Measurements from ENCODE around the gene C1QTNF1.
A peak's percentile ranks its signal among the peaks of the same experiment; 100 is the strongest.

The C1QTNF1 gene

GRCh38 chr17:79036181-79036580, 12.2 kb downstream of the C1QTNF1 start:
- FAIRE-seq (no peak), DNase-seq (ENCODE audit: insufficient read length, low spot score) (no peak)

- DNase-seq (ENCODE audit: insufficient read length, low spot score) = no peak
- no peak for FAIRE-seq
Measured at GRCh38 chr17:79036596-79036995, 12.6 kb downstream of the C1QTNF1 start.

- DNase-seq (ENCODE audit: insufficient read length, low spot score) (no peak), FAIRE-seq (no peak)
Measured at GRCh38 chr17:79038545-79039135, 14.7 kb downstream of the C1QTNF1 start.

- DNase-seq (ENCODE audit: insufficient read length, low spot score) (no peak), FAIRE-seq (no peak)
Measured at GRCh38 chr17:79039171-79039570, 15.2 kb downstream of the C1QTNF1 start.

- no peak for FAIRE-seq
Measured at GRCh38 chr17:79039886-79040285, 15.9 kb downstream of the C1QTNF1 start.

GRCh38 chr17:79041041-79041570, 17.1 kb downstream of the C1QTNF1 start:
- no peak for FAIRE-seq
- DNase-seq (ENCODE audit: insufficient read length, low spot score) = no peak

More at GRCh38 chr17:79039886-79040285, 15.9 kb downstream of the C1QTNF1 start:
- DNase-seq (ENCODE audit: insufficient read length, low spot score) = no peak

GRCh38 chr17:79041723-79042420, 17.9 kb downstream of the C1QTNF1 start:
- no peak for DNase-seq (ENCODE audit: insufficient read length, low spot score)
- no peak for FAIRE-seq

- FAIRE-seq (no peak), DNase-seq (ENCODE audit: insufficient read length, low spot score) (no peak)
Measured at GRCh38 chr17:79042421-79043190, 18.6 kb downstream of the C1QTNF1 start.

DNA sequence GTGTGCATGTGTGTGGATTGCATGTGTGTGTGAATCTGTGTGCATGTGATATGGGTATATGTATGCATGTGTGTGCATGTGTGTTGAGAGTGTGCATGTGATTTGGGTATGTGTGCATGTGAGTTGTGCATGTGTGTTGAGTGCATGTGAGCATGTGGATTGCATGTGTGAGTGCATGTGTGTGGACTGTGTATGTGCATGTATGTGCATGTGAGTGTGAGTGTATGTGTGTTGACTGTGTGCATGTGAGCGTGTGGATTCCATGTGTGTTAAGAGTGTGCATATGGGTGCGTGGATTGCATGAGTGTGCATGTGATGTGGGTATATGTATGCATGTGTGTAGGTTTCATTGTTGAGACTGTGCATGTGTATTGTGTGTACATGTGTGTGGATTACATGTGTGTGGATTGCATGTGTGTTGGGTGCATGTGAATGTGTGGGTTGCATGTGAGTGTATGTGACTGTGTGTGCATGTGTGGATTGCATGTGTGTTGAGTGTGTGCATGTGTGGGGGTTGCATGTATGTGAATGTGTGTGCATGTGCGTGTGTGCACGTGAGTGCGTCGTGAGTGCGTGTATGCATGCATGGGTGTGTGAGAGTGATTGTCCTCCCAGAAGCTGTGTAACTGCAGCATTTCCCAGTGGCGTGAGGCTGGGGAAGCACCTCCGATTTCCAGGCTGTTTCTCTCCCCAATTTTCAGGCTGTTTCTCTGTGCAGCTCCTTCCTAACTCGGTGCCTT, 19.4 kb downstream of the C1QTNF1 start:
- no peak for FAIRE-seq

DNA sequence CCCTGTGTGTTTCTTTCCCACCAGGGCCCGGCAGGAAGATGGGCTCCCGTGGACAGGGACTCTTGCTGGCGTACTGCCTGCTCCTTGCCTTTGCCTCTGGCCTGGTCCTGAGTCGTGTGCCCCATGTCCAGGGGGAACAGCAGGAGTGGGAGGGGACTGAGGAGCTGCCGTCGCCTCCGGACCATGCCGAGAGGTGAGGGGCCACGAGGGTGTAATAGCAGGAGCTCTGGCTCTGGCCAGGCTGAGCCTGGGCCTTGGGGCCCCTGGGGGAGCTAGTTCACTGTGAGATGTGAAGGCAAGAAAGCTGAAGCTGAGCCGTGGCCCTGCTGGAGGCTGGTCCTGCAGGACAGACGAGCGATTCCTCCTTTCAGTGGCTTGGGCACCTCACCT, 20.0 kb downstream of the C1QTNF1 start:
- DNase-seq (ENCODE audit: insufficient read length, low spot score) = no peak
- FAIRE-seq = no peak

More for the DNA sequence above, 19.4 kb downstream of the C1QTNF1 start:
- DNase-seq (ENCODE audit: insufficient read length, low spot score) = no peak

GRCh38 chr17:79044462-79044861, 20.5 kb downstream of the C1QTNF1 start:
- DNase-seq (ENCODE audit: insufficient read length, low spot score) (no peak), FAIRE-seq (no peak)

GRCh38 chr17:79045001-79045729, 21.2 kb downstream of the C1QTNF1 start:
- no peak for FAIRE-seq

DNA sequence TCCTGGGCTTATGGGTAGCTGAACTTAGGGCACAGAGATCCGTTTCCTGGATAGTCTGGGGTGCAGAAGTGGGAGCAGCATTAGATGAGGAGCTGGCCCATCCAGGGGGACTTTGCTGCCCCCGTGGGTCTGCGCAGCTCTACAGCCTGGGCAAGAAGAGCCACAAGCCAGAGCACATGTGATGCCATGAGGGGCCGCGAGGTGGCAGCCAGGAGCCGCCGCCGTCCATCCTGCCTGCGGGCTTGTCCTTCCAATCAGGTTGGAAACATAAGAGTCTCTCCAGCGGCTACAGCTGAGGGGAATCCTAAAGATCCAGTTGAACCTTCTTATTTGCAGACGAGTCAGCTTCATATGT, 21.9 kb downstream of the C1QTNF1 start:
- FAIRE-seq = peak; percentile 75

More at GRCh38 chr17:79045001-79045729, 21.2 kb downstream of the C1QTNF1 start:
- DNase-seq (ENCODE audit: insufficient read length, low spot score) = no peak

GRCh38 chr17:79046197-79046915, 22.4 kb downstream of the C1QTNF1 start:
- DNase-seq (ENCODE audit: insufficient read length, low spot score) (no peak), FAIRE-seq (no peak)

More for the DNA sequence above, 21.9 kb downstream of the C1QTNF1 start:
- peak; percentile 85 for DNase-seq (ENCODE audit: insufficient read length, low spot score)

DNA sequence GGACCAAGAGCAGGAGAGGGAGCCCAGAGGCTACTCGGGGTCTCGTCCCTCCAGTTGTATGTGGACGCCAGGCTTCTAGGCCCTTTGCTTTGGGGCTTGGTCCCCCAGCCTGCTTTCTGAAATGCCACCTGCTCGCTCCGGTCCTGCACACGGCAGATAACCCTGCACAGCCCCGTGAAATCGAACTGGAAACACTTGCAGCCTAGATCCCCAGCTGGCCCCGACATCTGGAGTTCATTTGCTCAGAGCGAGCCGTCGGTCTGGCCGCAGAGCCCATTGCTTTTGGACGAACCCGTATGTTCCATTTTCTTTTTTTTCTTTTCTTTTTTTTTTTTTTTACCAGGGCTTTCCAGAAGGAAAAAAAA, 22.9 kb downstream of the C1QTNF1 start:
- FAIRE-seq (no peak), DNase-seq (ENCODE audit: insufficient read length, low spot score) (no peak)

GRCh38 chr17:79047291-79047920, 23.4 kb downstream of the C1QTNF1 start:
- DNase-seq (ENCODE audit: insufficient read length, low spot score) = no peak
- FAIRE-seq = no peak

- FAIRE-seq (no peak), DNase-seq (ENCODE audit: insufficient read length, low spot score) (no peak)
Measured at GRCh38 chr17:79047923-79048825, 24.2 kb downstream of the C1QTNF1 start.
